ENCODE results near the gene NR1H3.
A peak's percentile ranks its signal among the peaks of the same experiment; 100 is the strongest.
"Not testable (repeated sequence)": the region's sequence is repeated elsewhere in the genome, so short reads cannot be mapped to it uniquely, and the experiment has no call there.

NR1H3 gene

GRCh38 chr11:47257517-47258316, at the start of gene NR1H3:
Gene NR1H3, plus strand, starts transcription at chr11:47257996. Its CDS starts 1,221 bp downstream, at chr11:47259217.
- DNase-seq, result peak; percentile 71

GRCh38 chr11:47208008-47208552, 49.7 kb upstream of the NR1H3 start:
- DNase-seq, result not testable (repeated sequence)

GRCh38 chr11:47208628-47209027, 49.2 kb upstream of the NR1H3 start:
- DNase-seq, result no peak

GRCh38 chr11:47212938-47213337, 44.9 kb upstream of the NR1H3 start:
- DNase-seq, result no peak

GRCh38 chr11:47213950-47214565, 43.7 kb upstream of the NR1H3 start:
- DNase-seq, result peak; percentile 98

GRCh38 chr11:47215366-47215910, 42.4 kb upstream of the NR1H3 start:
- DNase-seq, result no peak

GRCh38 chr11:47216121-47216798, 41.5 kb upstream of the NR1H3 start:
- DNase-seq, result peak; percentile 80

GRCh38 chr11:47220401-47220821, 37.4 kb upstream of the NR1H3 start:
- DNase-seq, result no peak

GRCh38 chr11:47222696-47223095, 35.1 kb upstream of the NR1H3 start:
- no peak for DNase-seq

- DNase-seq, result no peak
Measured at GRCh38 chr11:47225552-47226400, 32.0 kb upstream of the NR1H3 start.

- no peak for DNase-seq
Measured at GRCh38 chr11:47229161-47229560, 28.6 kb upstream of the NR1H3 start.

GRCh38 chr11:47233051-47233450, 24.7 kb upstream of the NR1H3 start:
- DNase-seq, result no peak

- peak; percentile 56 for DNase-seq
Measured at GRCh38 chr11:47233989-47234668, 23.7 kb upstream of the NR1H3 start.

GRCh38 chr11:47234669-47235100, 23.1 kb upstream of the NR1H3 start:
- DNase-seq, result no peak

GRCh38 chr11:47235163-47235562, 22.6 kb upstream of the NR1H3 start:
- no peak for DNase-seq

GRCh38 chr11:47236482-47236881, 21.3 kb upstream of the NR1H3 start:
- peak; percentile 68 for DNase-seq

- DNase-seq, result no peak
Measured at GRCh38 chr11:47239852-47240251, 17.9 kb upstream of the NR1H3 start.

GRCh38 chr11:47241841-47242301, 15.9 kb upstream of the NR1H3 start:
- DNase-seq, result no peak

- no peak for DNase-seq
Measured at GRCh38 chr11:47242596-47243192, 15.1 kb upstream of the NR1H3 start.

- no peak for DNase-seq
Measured at GRCh38 chr11:47243454-47243853, 14.3 kb upstream of the NR1H3 start.

Measured in hematopoietic multipotent progenitor cell treated with erythropoietin and hydrocortisone succinate and interleukin-3 and kit ligand, for 6 days (in vitro differentiated cells).